ENCODE data around the gene FBXO27.

FBXO27 gene

DNA sequence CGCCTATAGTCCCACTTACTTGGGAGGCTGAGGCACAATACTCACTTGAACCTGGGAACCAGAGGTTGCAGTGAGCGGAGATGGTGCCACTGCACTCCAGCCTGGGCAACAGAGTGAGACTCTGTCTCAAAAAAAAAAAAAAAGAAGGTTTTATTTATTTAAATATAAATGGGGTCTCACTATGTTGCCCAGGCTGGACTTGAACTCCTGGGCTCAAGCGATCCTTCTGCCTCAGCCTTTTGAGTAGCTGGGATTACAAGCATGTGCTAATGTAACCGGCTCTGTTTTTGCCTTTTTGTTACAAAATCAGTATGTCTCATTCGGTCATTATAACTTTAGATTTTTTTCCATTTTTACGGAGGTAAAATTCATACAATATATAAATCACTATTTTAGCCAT, 24.2 kb downstream of the FBXO27 start:
- no peaks in the 10 kb centered on the region for H4K20me1 ChIP-seq (ENCODE audit: insufficient read depth, low read length)

DNA sequence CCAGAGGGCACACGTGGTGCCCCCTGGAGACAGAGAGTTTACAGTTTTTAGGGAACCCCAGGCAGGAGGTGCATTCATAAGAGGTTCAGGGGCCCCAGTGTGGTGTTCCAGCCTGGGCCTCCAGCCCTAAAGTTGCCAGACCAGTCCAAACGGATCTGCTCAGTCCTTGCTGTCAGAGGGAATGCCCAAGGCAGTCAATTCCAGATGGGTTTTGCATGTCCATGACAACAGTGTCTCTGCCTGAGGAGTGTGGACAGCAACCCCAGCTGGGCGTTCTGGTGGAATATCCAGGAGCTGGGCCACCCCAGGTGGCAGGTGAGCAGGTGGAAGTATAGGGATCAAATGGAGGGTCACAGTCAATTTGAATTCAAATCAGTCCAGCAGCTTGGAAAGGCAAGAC, 25.3 kb downstream of the FBXO27 start:
- Histone ChIP-seq H3K36me3 (ENCODE audit: insufficient read depth, low read length) (no peaks in the 10 kb centered on the region; the same call in 1 of the 2 replicates), H3K79me2 (ENCODE audit: insufficient read depth, low read length) (no peaks in the 10 kb centered on the region), H4K20me1 (ENCODE audit: insufficient read depth, low read length) (no peaks in the 10 kb centered on the region), H3K9me2 (ENCODE audit: low read depth, low read length) (no peaks in the 10 kb centered on the region), H3F3A (ENCODE audit: insufficient read depth, low read length) (no peaks in the 10 kb centered on the region), H3K27ac (ENCODE audit: low read depth, low read length, poor library complexity, severe bottlenecking) (no peak overlapping the region), H3K9me3 (ENCODE audit: low read length) (no peaks in the 10 kb centered on the region), H3K4me1 (ENCODE audit: insufficient read depth, low read length, severe bottlenecking) (no peaks in the 10 kb centered on the region), H3K4me2 (ENCODE audit: low read length) (no peak overlapping the region), H3K27me3 (ENCODE audit: insufficient read depth, low read length) (no peaks in the 10 kb centered on the region; the same call in 1 of the 2 replicates), H2AFZ (ENCODE audit: low read length) (no peak overlapping the region), H3K4me3 (ENCODE audit: low read depth, low read length, poor library complexity, severe bottlenecking) (no peak overlapping the region), H3K9ac (ENCODE audit: low read length) (no peak overlapping the region)
- TF ChIP-seq CTCF (IDR thresholded peaks at IDR 0.05; ENCODE audit: low read length) (no peak), EZH2 (IDR thresholded peaks at IDR 0.05; ENCODE audit: borderline replicate concordance, low read length) (no peak)

More for the DNA sequence above, 24.2 kb downstream of the FBXO27 start:
- H3K4me3 ChIP-seq (ENCODE audit: low read depth, low read length, poor library complexity, severe bottlenecking) = no peak overlapping the region
- H2AFZ ChIP-seq (ENCODE audit: low read length) = no peak overlapping the region
- no peaks in the 10 kb centered on the region for H3F3A ChIP-seq (ENCODE audit: insufficient read depth, low read length)
- no peaks in the 10 kb centered on the region; the same call in 1 of the 2 replicates for H3K36me3 ChIP-seq (ENCODE audit: insufficient read depth, low read length)
- no peak overlapping the region for H3K4me2 ChIP-seq (ENCODE audit: low read length)
- H3K4me1 ChIP-seq (ENCODE audit: insufficient read depth, low read length, severe bottlenecking) = no peaks in the 10 kb centered on the region
- no peak overlapping the region for H3K9ac ChIP-seq (ENCODE audit: low read length)
- H3K27ac ChIP-seq (ENCODE audit: low read depth, low read length, poor library complexity, severe bottlenecking) = no peak overlapping the region
- TF ChIP-seq EZH2 (IDR thresholded peaks at IDR 0.05; ENCODE audit: borderline replicate concordance, low read length) = no peak
- TF ChIP-seq CTCF (IDR thresholded peaks at IDR 0.05; ENCODE audit: low read length) = no peak
- H3K27me3 ChIP-seq (ENCODE audit: insufficient read depth, low read length) = no peaks in the 10 kb centered on the region; the same call in 1 of the 2 replicates
- H3K9me3 ChIP-seq (ENCODE audit: low read length) = no peaks in the 10 kb centered on the region
- H3K9me2 ChIP-seq (ENCODE audit: low read depth, low read length) = no peaks in the 10 kb centered on the region
- H3K79me2 ChIP-seq (ENCODE audit: insufficient read depth, low read length) = no peaks in the 10 kb centered on the region

- H3K4me2 ChIP-seq (ENCODE audit: low read length) = no peak overlapping the region
- H4K20me1 ChIP-seq (ENCODE audit: insufficient read depth, low read length) = no peaks in the 10 kb centered on the region
- no peak overlapping the region for H3K27ac ChIP-seq (ENCODE audit: low read depth, low read length, poor library complexity, severe bottlenecking)
- no peaks in the 10 kb centered on the region for H3K27me3 ChIP-seq (ENCODE audit: insufficient read depth, low read length)
- H3K79me2 ChIP-seq (ENCODE audit: insufficient read depth, low read length) = no peaks in the 10 kb centered on the region
- no peak overlapping the region for H3K4me3 ChIP-seq (ENCODE audit: low read depth, low read length, poor library complexity, severe bottlenecking)
- no peaks in the 10 kb centered on the region for H3K36me3 ChIP-seq (ENCODE audit: insufficient read depth, low read length)
- no peak for TF ChIP-seq EZH2 (IDR thresholded peaks at IDR 0.05; ENCODE audit: borderline replicate concordance, low read length)
- TF ChIP-seq CTCF (IDR thresholded peaks at IDR 0.05; ENCODE audit: low read length) = no peak
- no peaks in the 10 kb centered on the region for H3K9me2 ChIP-seq (ENCODE audit: low read depth, low read length)
- H3F3A ChIP-seq (ENCODE audit: insufficient read depth, low read length) = no peaks in the 10 kb centered on the region
- no peaks in the 10 kb centered on the region for H3K9me3 ChIP-seq (ENCODE audit: low read length)
- no peak overlapping the region for H3K9ac ChIP-seq (ENCODE audit: low read length)
- H3K4me1 ChIP-seq (ENCODE audit: insufficient read depth, low read length, severe bottlenecking) = no peaks in the 10 kb centered on the region
- no peak overlapping the region for H2AFZ ChIP-seq (ENCODE audit: low read length)
Measured at GRCh38 chr19:39004403-39004802, 27.9 kb downstream of the FBXO27 start.
